ENCODE measurements around the gene IQGAP1. TPM values are rescaled to one million over a fixed set of nuclear protein-coding genes. Genes with fewer than 3 reads are reported as not detected.

Gene IQGAP1
- total and polyA plus RNA-seq, 2 of the 13 experiments (the other 11 are each of a cell fraction or from before 2014, with no cell fraction given): 29.5 to 37.9 TPM

- no peak for TF ChIP-seq PRPF4 (IDR thresholded peaks at IDR 0.05; ENCODE audit: low read depth, low read length, poor library complexity, severe bottlenecking)
- no peak for TF ChIP-seq CSRNP1 (CRISPR knock-in tag; IDR thresholded peaks at IDR 0.05)
- TF ChIP-seq ATF5 (CRISPR knock-in tag; IDR thresholded peaks at IDR 0.05; ENCODE audit: low read depth): no peak
- no peak for TF ChIP-seq UBTF (CRISPR knock-in tag; IDR thresholded peaks at IDR 0.05)
- no peak for TF ChIP-seq MATR3 (CRISPR knock-in tag; IDR thresholded peaks at IDR 0.05)
- no peak for TF ChIP-seq KAT2B (IDR thresholded peaks at IDR 0.05; ENCODE audit: borderline replicate concordance, low read depth, low read length)
- no peak for TF ChIP-seq ZNF720 (CRISPR knock-in tag; IDR thresholded peaks at IDR 0.05)
- TF ChIP-seq FOXA3 (CRISPR knock-in tag; IDR thresholded peaks at IDR 0.05): no peak
- TF ChIP-seq E2F1 (CRISPR knock-in tag; IDR thresholded peaks at IDR 0.05): no peak
These were observed 14.7 kb downstream of the IQGAP1 start (continued) for GRCh38 chr15:90402767-90403166.

Measured in HepG2 (cell line).